Osteocyte (in vitro differentiated cells): ENCODE data around the gene DCST2. TPM values are rescaled to one million over a fixed set of nuclear protein-coding genes. Genes with fewer than 3 reads are reported as not detected.
A peak's percentile ranks its signal among the peaks of the same experiment; 100 is the strongest.

Experiments
- DNase-seq: peaks from one replicate; pipeline ENCODE4 v3.0.0; 2021; ENCODE audit warnings: mixed read lengths; ENCODE audit not compliant: unreplicated experiment; ENCODE audit errors: extremely low spot score
- H3K27ac Mint-ChIP-seq: one replicate; pipeline ENCODE4 v1.8.0; 2021; ENCODE audit warnings: mild to moderate bottlenecking, mixed read lengths; ENCODE audit not compliant: unreplicated experiment
- H3K27me3 Mint-ChIP-seq: one replicate; pipeline ENCODE4 v1.8.0; 2021; ENCODE audit warnings: mixed read lengths; ENCODE audit not compliant: unreplicated experiment
- H3K36me3 Mint-ChIP-seq: one replicate; pipeline ENCODE4 v1.8.0; 2021; ENCODE audit warnings: mixed read lengths; ENCODE audit not compliant: unreplicated experiment
- H3K4me1 Mint-ChIP-seq: one replicate; pipeline ENCODE4 v1.8.0; 2021; ENCODE audit warnings: mixed read lengths; ENCODE audit not compliant: unreplicated experiment
- H3K4me3 Mint-ChIP-seq: one replicate; pipeline ENCODE4 v1.8.0; 2021; ENCODE audit warnings: mild to moderate bottlenecking, moderate library complexity, mixed read lengths; ENCODE audit not compliant: unreplicated experiment
- H3K9me3 Mint-ChIP-seq: one replicate; pipeline ENCODE4 v1.8.0; 2021; ENCODE audit warnings: mixed read lengths; ENCODE audit not compliant: unreplicated experiment
- total RNA-seq: library from RNA; stranded (reverse); gene quantifications from 2 replicates; pipeline ENCODE4 v1.2.1, GENCODE V29; 2021
- TF ChIP-seq, protein P1 (sequence below): fragments of 200-600 bp; sonication (generic); IDR thresholded peaks from 2 replicates; pipeline ENCODE4 v1.5.0; 2021; ENCODE audit warnings: antibody characterized with exemption, mild to moderate bottlenecking, moderate library complexity

The DCST2 gene
- total RNA-seq, 1 donor from 2014 or later: 0.75 TPM

DNA sequence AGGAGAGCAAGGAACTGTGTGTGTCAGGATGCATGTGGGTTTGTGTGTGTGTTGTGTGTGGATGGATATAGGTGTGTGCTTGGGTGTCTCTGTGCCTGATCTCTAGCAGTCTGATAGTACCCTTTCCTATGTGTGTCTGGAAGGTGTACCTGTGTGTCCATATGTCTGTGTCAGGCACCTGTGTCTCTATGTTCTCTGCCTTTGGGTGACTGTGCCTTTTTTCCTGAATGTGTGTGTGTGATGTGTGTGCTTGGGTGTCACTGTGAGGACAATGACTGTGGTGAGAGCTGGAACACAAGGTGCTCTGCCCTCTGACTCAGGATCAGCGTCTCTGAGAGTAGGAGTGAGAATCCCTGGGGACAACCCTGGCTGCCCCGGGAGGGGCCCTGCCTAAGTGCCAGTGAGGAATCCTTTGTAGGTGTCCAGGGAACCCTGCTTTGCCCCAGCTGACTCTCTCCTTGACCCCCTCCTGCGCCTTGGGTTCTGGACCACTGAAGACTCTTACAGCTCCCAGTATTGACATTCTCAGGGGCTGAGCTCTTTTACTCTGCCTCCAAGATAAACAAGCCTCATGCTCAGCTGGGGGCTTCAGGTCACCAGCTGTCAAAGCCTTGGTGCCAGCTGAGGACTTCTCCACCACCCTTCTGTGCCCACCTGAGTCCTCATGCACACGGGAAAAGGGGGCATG, 44.3 kb upstream of the DCST2 start:
- Mint-ChIP-seq H3K27ac (no peak overlapping the region), H3K4me1 (peaks cover 29% of the 10 kb centered on the region)
- TF ChIP-seq, protein P1, sequence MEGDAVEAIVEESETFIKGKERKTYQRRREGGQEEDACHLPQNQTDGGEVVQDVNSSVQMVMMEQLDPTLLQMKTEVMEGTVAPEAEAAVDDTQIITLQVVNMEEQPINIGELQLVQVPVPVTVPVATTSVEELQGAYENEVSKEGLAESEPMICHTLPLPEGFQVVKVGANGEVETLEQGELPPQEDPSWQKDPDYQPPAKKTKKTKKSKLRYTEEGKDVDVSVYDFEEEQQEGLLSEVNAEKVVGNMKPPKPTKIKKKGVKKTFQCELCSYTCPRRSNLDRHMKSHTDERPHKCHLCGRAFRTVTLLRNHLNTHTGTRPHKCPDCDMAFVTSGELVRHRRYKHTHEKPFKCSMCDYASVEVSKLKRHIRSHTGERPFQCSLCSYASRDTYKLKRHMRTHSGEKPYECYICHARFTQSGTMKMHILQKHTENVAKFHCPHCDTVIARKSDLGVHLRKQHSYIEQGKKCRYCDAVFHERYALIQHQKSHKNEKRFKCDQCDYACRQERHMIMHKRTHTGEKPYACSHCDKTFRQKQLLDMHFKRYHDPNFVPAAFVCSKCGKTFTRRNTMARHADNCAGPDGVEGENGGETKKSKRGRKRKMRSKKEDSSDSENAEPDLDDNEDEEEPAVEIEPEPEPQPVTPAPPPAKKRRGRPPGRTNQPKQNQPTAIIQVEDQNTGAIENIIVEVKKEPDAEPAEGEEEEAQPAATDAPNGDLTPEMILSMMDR: no peak

GRCh38 chr1:155077346-155077745, 43.8 kb upstream of the DCST2 start:
- Mint-ChIP-seq H3K4me1 (peaks cover 25% of the 10 kb centered on the region), H3K36me3 (peaks cover 2% of the 10 kb centered on the region), H3K4me3 (no peak overlapping the region), H3K27me3 (peaks cover 23% of the 10 kb centered on the region), H3K9me3 (no peaks in the 10 kb centered on the region), H3K27ac (no peak overlapping the region)
- TF ChIP-seq, protein P1: no peak
- DNase-seq: no peak

More for the DNA sequence above, 44.3 kb upstream of the DCST2 start:
- H3K4me3 Mint-ChIP-seq: peak overlapping the region; percentile 53
- no peak for DNase-seq
- no peaks in the 10 kb centered on the region for H3K9me3 Mint-ChIP-seq
- H3K36me3 Mint-ChIP-seq: peaks cover 2% of the 10 kb centered on the region
- peaks cover 27% of the 10 kb centered on the region for H3K27me3 Mint-ChIP-seq

DNA sequence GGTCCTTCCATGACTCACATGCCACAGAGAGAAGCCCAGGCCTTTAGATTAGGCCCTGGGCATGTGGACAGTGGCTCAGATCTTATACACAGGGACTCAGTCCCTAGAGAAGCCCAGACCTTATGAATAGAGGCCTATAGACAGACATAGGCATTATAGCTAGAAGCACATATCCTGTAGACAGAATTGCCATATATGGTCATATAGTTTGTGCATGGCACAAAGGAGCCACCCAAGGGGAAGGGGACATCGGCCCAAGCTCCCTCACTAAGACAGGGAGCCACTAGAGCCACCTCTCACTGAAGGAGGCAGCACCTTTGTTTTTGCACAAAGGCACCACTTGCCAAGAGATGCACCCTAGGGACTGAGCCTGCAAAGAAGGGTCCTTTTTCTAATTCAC, 42.8 kb upstream of the DCST2 start:
- Mint-ChIP-seq H3K4me1 (peaks cover 22% of the 10 kb centered on the region), H3K4me3 (no peak overlapping the region), H3K36me3 (peaks cover 2% of the 10 kb centered on the region), H3K27ac (no peak overlapping the region), H3K27me3 (peaks cover 24% of the 10 kb centered on the region), H3K9me3 (no peaks in the 10 kb centered on the region)
- TF ChIP-seq, protein P1: no peak
- no peak for DNase-seq

DNA sequence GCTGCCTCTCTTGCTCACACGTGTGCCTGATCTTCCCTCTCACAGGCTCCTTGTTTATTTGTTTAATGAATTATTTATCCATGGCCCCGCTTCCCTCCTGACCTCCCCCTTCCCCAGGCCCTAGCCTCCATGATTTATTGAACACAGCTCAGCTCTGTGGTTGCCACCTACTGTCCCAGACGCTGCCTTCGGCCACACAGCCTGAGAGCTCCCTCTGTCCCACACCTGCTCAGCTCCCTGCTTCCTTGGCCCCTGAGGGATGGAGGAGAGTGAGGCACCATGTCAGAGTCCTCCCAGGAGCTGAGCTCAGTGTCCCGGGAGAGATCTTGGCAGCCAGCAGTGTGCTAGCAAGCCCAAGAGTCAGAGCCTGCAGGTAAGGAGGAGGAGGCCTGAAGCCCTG, 42.0 kb upstream of the DCST2 start:
- Mint-ChIP-seq H3K36me3 (peaks cover 2% of the 10 kb centered on the region), H3K4me1 (peaks cover 20% of the 10 kb centered on the region), H3K4me3 (no peak overlapping the region), H3K9me3 (no peaks in the 10 kb centered on the region), H3K27ac (no peak overlapping the region), H3K27me3 (peaks cover 19% of the 10 kb centered on the region)
- no peak for DNase-seq
- TF ChIP-seq, protein P1: no peak

DNA sequence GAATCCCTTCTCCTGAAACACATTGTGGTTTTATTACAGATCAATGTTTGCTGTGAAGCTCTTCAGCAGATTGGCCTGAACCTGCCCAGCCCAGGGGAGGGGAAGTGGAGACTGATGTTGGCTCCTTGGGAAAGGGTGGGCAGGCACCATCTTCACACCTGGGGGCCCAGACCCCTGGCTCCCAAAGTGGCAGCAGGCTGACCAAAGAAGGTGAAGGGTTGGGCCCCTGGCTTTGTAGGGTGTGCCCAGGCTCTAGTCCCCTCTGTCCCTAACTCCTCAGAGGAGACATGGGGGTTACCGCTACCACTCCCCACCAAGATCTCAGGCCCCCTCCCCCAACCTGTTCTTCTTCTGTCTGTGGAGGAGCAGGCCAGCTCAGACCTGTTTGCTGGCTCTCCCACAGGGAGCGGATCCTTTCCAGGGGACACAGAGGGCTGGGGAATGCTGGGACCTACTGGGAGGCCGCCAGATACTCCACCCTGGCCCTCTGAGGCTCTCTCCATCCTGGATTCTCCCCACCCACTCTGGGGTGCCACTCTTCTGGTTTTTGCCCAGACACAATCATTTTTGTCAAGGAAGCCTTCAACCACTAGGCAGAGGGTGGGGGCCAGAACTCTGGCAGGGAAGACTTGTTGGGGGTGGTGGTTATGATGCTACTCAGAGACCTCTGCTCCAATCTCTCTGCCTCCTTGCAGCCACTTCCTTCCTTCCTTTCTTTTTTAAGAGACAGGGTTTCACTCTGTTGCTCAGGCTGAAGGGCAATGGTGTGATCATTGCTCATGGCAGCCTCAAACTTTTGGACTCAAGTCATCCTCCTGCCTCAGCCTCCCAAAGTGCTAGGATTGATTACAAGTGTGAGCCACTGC, 40.0 kb upstream of the DCST2 start:
- no peaks in the 10 kb centered on the region for H3K9me3 Mint-ChIP-seq
- TF ChIP-seq, protein P1: no peak
- no peak for DNase-seq
- H3K4me1 Mint-ChIP-seq: peaks cover 13% of the 10 kb centered on the region
- H3K27ac Mint-ChIP-seq: no peak overlapping the region
- H3K4me3 Mint-ChIP-seq: no peak overlapping the region
- H3K36me3 Mint-ChIP-seq: no peaks in the 10 kb centered on the region
- H3K27me3 Mint-ChIP-seq: peaks cover 11% of the 10 kb centered on the region
